OCI-LY1 (cell line): ENCODE measurements around the gene NAT14.
"Not testable (repeated sequence)": the region's sequence is repeated elsewhere in the genome, so short reads cannot be mapped to it uniquely, and the experiment has no call there.

Experiments
- H2AFZ ChIP-seq: fragments of 200-600 bp; sonication (generic), shearing (Covaris generic); 2 replicates; pipeline ENCODE4 v1.6.0; 2014; ENCODE audit warnings: antibody characterized with exemption, mild to moderate bottlenecking, low read length
- H3F3A ChIP-seq: fragments of 200-600 bp; sonication (generic), shearing (Covaris generic); 2 replicates; pipeline ENCODE4 v1.6.0; 2014; ENCODE audit warnings: mild to moderate bottlenecking, antibody characterized with exemption, low read length, moderate library complexity; ENCODE audit not compliant: insufficient read depth
- H3K27ac ChIP-seq: fragments of 200-600 bp; sonication (generic); 2 replicates; pipeline ENCODE4 v1.5.1; 2014; ENCODE audit warnings: low read length, mixed run types, mild to moderate bottlenecking, low read depth; ENCODE audit not compliant: poor library complexity, severe bottlenecking
- H3K27me3 ChIP-seq: fragments of 200-600 bp; sonication (generic); 2 replicates; pipeline ENCODE4 v1.6.0; 2014; ENCODE audit warnings: antibody characterized with exemption, mild to moderate bottlenecking, low read length, moderate library complexity; ENCODE audit not compliant: insufficient read depth
- H3K36me3 ChIP-seq: fragments of 200-600 bp; sonication (generic); 2 replicates; pipeline ENCODE4 v1.6.1; 2014; ENCODE audit warnings: mild to moderate bottlenecking, antibody characterized with exemption, low read length, moderate library complexity, mixed read lengths; ENCODE audit not compliant: insufficient read depth
- H3K4me1 ChIP-seq: fragments of 200-600 bp; sonication (generic); 2 replicates; pipeline ENCODE4 v1.5.1; 2014; ENCODE audit warnings: mild to moderate bottlenecking, low read length, moderate library complexity; ENCODE audit not compliant: insufficient read depth, severe bottlenecking
- H3K4me2 ChIP-seq: fragments of 200-600 bp; sonication (generic), shearing (Covaris generic); 2 replicates; pipeline ENCODE4 v1.6.1; 2014; ENCODE audit warnings: low read length
- H3K4me3 ChIP-seq: fragments of 200-600 bp; sonication (generic); 2 replicates; pipeline ENCODE4 v1.5.1; 2014; ENCODE audit warnings: low read length, low read depth, mild to moderate bottlenecking, mixed read lengths; ENCODE audit not compliant: poor library complexity, severe bottlenecking
- H3K79me2 ChIP-seq: fragments of 200-600 bp; shearing (Covaris generic); 2 replicates; pipeline ENCODE4 v1.6.1; 2016; ENCODE audit warnings: mixed run types, low read length, mixed read lengths; ENCODE audit not compliant: insufficient read depth
- H3K9ac ChIP-seq: fragments of 200-600 bp; sonication (generic), shearing (Covaris generic); 2 replicates; pipeline ENCODE4 v1.6.1; 2014; ENCODE audit warnings: mild to moderate bottlenecking, low read length, mixed read lengths
- H3K9me2 ChIP-seq: fragments of 200-600 bp; sonication (generic), shearing (Covaris generic); 2 replicates; pipeline ENCODE4 v1.6.1; 2014; ENCODE audit warnings: low read depth, mild to moderate bottlenecking, low read length, mixed read lengths
- H3K9me3 ChIP-seq: fragments of 200-600 bp; shearing (Covaris generic); 2 replicates; pipeline ENCODE4 v1.6.1; 2014; ENCODE audit warnings: low read length, mixed read lengths
- H4K20me1 ChIP-seq: fragments of 200-600 bp; sonication (generic), shearing (Covaris generic); 2 replicates; pipeline ENCODE4 v1.6.0; 2016; ENCODE audit warnings: mild to moderate bottlenecking, low read length; ENCODE audit not compliant: insufficient read depth
- CTCF ChIP-seq: fragments of 200-600 bp; sonication (generic), shearing (Covaris generic); IDR thresholded peaks from 2 replicates; pipeline ENCODE4 v1.5.1; 2017; ENCODE audit warnings: mild to moderate bottlenecking, antibody characterized with exemption, low read length, moderate library complexity, mixed read lengths
- EZH2 ChIP-seq: fragments of 200-600 bp; sonication (generic), shearing (Covaris generic); IDR thresholded peaks from 2 replicates; pipeline ENCODE4 v1.8.0; 2017; ENCODE audit warnings: borderline replicate concordance, mixed run types, mild to moderate bottlenecking, antibody characterized with exemption, low read length, moderate library complexity, mixed read lengths

NAT14 gene

DNA sequence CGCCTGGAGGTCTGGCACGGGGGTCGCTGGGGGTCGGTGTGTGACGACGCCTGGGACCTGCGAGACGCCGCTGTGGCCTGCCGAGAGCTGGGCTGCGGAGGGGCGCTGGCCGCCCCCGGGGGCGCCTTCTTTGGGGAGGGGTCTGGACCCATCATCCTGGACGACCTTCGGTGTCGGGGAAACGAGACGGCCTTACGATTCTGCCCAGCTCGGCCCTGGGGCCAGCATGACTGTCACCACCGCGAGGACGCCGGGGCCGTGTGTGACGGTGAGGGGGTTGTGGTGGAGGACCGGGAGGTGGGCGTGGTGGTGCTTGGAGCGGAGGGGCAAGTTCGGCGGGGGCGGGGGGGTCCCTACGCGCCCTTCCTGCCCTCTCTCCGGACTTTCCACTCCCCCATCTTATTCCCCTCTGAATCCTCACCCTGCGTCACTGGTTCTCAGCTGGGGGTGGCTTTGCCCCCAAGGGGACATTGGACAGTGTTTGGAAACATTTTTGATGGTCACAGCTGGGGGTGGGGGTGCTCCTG is 8.7 kb downstream of the NAT14 start:
- Histone ChIP-seq H3K4me2 (no peak overlapping the region), H3K27me3 (peaks cover 10% of the 10 kb centered on the region; the same call in 1 of the 2 replicates), H4K20me1 (no peaks in the 10 kb centered on the region), H3K9me2 (no peaks in the 10 kb centered on the region), H3K36me3 (no peaks in the 10 kb centered on the region), H3K4me3 (no peak overlapping the region), H3K4me1 (no peaks in the 10 kb centered on the region), H3K9ac (no peak overlapping the region), H2AFZ (no peak overlapping the region), H3K27ac (no peak overlapping the region), H3K9me3 (no peaks in the 10 kb centered on the region), H3F3A (no peaks in the 10 kb centered on the region), H3K79me2 (no peaks in the 10 kb centered on the region)
- TF ChIP-seq EZH2 (no peak), CTCF (no peak)

DNA sequence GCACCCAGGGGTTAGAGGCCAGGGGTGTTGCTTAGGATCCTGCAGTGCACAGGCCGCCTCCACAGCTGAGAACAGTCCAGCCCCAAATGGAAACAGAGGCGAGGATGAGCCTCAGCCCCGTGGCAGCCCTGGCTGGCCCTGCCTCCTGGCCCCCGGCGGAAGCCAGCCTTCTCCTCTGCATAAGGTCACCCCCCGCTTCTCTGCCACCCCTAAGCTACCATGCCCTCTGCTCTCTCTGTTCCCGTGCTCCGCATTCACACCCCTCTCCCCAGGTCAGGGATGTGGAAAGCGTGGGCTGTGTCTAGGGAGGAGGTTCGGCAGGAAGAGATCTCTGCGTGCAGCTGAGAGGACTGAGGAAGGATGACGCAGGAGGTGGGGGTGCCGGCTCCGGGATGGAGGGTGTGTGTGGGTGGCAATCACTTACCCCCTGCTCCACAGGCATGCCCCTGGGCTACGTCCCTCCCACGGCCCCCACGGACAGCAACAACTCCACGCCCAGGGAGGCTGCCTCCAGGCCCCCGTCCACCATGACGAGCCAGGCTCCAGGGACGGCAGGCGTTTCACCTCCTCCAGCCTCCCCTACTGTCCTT is 9.3 kb downstream of the NAT14 start:
- Histone ChIP-seq H3K9me3 (no peaks in the 10 kb centered on the region), H3K27ac (no peak overlapping the region), H3K4me3 (no peak overlapping the region), H3K4me2 (no peak overlapping the region), H3K4me1 (no peaks in the 10 kb centered on the region), H3K9ac (no peak overlapping the region), H3K27me3 (peaks cover 10% of the 10 kb centered on the region; the same call in 1 of the 2 replicates), H3F3A (no peaks in the 10 kb centered on the region), H3K9me2 (no peaks in the 10 kb centered on the region), H3K79me2 (no peaks in the 10 kb centered on the region), H3K36me3 (no peaks in the 10 kb centered on the region), H2AFZ (no peak overlapping the region), H4K20me1 (no peaks in the 10 kb centered on the region)
- no peak for TF ChIP-seq EZH2
- TF ChIP-seq CTCF, result no peak

GRCh38 chr19:55495646-55496349 is 10.8 kb downstream of the NAT14 start:
- no peak overlapping the region for H3K9ac ChIP-seq
- H3K27me3 ChIP-seq, result 0 out of 2 replicates have a peak, but pooled peaks cover 8% of the 10 kb centered on the region
- no peak for TF ChIP-seq EZH2
- no peak for TF ChIP-seq CTCF
- H3K9me2 ChIP-seq, result no peaks in the 10 kb centered on the region
- H3F3A ChIP-seq, result no peaks in the 10 kb centered on the region
- H3K4me2 ChIP-seq, result no peak overlapping the region
- H3K4me3 ChIP-seq, result no peak overlapping the region
- no peaks in the 10 kb centered on the region for H4K20me1 ChIP-seq
- no peak overlapping the region for H3K27ac ChIP-seq
- H3K79me2 ChIP-seq, result no peaks in the 10 kb centered on the region
- no peaks in the 10 kb centered on the region for H3K36me3 ChIP-seq
- no peak overlapping the region for H2AFZ ChIP-seq
- no peaks in the 10 kb centered on the region for H3K9me3 ChIP-seq
- H3K4me1 ChIP-seq, result no peaks in the 10 kb centered on the region

DNA sequence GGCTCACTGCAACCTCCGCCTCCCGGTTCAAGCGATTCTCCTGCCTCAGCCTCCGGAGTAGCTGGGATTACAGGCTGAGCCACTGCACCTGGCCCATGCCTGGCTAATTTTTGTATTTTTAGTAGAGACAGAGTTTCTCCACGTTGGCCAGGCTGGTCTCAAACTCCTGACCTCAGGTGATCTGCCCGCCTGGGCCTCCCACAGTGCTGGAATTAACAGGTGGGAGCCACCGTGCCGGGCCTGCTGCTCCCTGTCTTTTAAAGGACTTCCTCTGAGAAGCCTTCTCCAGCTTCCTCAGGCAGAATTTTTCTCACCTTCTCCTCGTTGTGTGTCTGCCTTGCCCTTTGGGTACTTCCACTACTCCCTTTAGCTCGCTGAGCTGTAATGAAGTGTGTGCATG is 11.8 kb downstream of the NAT14 start:
- H3K79me2 ChIP-seq, H4K20me1 ChIP-seq, H3K4me3 ChIP-seq, H3K27me3 ChIP-seq, H3K4me2 ChIP-seq, H3F3A ChIP-seq, H3K9ac ChIP-seq, H3K4me1 ChIP-seq, H3K27ac ChIP-seq, H3K9me3 ChIP-seq, H2AFZ ChIP-seq, H3K36me3 ChIP-seq, H3K9me2 ChIP-seq: not testable (repeated sequence)
